Ramos (cell line): ENCODE results near the gene DUT.

Experiments used
- in situ Hi-C: fragments of 300-500 bp; cut with MboI; formaldehyde crosslinking; loops from one replicate; pipeline ENCODE4 v1.14.3; 2022; ENCODE audit warnings: low sequenced_read_pairs; ENCODE audit not compliant: unreplicated experiment

Gene DUT

DNA sequence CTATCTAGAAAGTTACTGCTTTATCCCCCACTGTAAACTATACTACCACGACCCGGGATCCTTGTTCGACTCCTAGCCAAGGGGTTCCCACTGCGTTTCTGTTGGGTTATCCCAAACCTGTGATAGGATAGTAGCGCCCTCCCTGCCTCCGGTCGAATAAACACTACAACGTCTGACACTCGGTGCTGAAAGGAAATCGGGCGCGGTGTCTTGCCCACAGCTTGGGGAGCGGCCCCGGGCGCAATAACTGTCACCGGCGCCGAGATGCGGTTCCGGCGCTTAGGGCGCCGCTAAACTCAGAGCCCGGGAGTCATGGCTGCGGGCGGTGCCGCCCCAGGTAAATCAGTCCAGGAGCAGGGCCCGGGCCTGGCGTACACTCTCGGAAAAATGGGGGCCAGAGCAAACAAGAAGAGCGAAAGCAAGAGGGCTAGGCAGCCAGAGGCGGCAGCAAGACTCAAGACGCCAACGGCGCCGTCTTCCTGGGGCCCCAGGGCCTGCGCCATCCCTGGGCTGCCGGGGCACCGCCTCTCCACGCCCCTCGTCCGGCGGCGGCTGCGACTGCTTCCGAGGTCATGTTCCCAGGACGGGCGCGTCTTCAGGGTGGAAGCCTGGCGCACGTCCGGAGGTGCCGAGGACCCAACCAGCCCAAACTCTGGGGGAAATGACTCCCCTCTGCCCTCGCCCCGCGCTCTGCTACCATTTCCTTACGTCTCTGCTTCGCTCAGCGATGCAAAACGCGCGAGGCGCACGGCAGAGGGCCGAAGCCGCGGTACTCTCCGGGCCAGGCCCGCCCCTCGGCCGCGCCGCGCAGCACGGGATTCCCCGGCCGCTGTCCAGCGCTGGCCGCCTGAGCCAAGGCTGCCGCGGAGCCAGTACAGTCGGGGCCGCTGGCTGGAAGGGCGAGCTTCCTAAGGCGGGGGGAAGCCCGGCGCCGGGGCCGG, at the start of gene DUT:
TSS of gene DUT (plus strand) at position 575 of the 941 bp plus-strand sequence. CDS start at position 662, 87 bp downstream.
- in situ Hi-C loops: no loop called here

- in situ Hi-C loops: loop anchor here (25.0 kb wide), 1 partner anchor 1094 kb away; no protein-coding TSS in a partner anchor
Measured at GRCh38 chr15:48281674-48282073, 49.6 kb upstream of the DUT start.

DNA sequence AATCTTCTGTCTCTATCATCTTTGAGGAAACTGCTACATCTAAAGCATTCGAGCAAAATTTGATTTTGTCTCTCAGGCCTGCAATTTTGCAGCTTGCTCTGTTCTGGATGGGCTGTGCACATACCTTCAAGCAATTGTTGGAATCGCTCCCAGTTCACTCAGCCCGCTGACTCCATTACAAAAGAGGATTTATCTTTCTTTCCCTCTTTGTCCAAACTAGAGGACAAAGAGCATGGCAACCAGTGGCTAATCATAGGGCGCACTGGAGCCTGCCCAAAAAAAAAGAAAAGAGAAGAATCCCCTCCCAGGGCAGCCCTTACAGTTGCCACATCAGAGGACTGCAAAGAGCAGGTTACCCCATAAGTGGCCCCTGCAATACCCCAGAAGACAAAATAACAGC, 49.0 kb upstream of the DUT start:
- in situ Hi-C loops: loop anchor here (25.0 kb wide), 1 partner anchor 1095 kb away; no protein-coding TSS in a partner anchor

- in situ Hi-C loops: loop anchor here (25.0 kb wide), 1 partner anchor 1096 kb away; no protein-coding TSS in a partner anchor
Measured at GRCh38 chr15:48283396-48284145, 47.7 kb upstream of the DUT start.

DNA sequence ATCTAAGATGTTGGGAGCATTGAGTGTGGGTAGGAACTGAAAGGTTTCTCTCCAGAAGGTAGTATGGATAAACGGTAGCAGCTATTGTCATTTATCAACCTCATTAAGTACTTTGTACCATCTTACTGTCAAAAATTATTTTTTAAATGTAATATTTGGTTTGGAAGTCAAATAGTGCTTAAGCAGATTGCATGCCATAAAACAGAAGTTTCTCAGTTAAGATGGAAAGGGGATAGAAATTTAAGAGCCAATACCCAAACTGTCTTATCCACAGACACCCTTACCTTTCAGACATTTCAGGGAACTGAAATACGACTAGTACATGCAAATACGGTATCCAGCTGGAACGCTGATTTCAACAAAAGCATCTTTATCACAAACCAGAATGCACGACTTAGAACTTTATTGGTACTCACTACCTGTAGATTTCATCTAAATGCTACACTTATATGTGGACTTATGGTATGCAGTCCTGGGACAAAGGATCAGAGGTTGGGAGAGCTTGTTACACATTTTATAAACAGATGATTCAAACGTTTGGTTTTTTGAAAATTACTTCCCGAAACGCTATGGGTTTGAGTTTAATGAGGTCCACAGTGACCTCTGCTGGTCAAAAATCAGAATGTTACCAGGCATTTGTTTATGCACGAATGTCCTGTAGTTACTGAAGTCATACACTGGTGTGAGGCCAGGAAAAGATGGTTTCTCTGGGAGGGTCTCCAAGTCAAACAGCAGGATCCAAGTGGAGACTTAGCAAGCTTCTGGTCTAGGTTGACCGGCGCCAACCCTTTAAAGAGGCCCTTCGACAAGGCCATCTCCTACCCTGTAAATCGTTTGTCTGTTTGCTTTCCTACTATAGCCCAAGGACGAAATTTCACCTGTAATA, 45.7 kb upstream of the DUT start:
- in situ Hi-C loops: loop anchor here (25.0 kb wide), 1 partner anchor 1098 kb away; no protein-coding TSS in a partner anchor

DNA sequence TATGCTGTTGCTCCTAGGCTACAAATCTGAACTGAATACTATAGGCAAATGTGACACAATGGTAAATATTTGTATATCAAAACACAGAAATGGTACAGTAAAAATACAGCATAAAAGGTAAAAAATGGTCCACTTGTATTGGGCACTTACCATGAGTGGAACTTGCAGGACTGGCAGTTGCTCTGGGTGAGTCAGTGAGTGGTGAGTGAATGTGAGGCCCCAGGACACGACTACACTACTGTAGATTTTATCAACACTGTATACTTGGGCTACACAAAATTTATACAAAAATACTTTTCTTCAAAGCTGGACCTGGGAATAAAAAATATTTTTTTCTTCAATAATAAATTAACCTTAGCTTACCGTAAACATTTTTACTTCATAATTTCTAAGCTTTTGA, 41.6 kb upstream of the DUT start:
- in situ Hi-C loops: loop anchor here (25.0 kb wide), 1 partner anchor 1102 kb away; no protein-coding TSS in a partner anchor

- in situ Hi-C loops: loop anchor here (25.0 kb wide), 1 partner anchor 1105 kb away; no protein-coding TSS in a partner anchor
Measured at GRCh38 chr15:48292458-48292857, 38.8 kb upstream of the DUT start.

DNA sequence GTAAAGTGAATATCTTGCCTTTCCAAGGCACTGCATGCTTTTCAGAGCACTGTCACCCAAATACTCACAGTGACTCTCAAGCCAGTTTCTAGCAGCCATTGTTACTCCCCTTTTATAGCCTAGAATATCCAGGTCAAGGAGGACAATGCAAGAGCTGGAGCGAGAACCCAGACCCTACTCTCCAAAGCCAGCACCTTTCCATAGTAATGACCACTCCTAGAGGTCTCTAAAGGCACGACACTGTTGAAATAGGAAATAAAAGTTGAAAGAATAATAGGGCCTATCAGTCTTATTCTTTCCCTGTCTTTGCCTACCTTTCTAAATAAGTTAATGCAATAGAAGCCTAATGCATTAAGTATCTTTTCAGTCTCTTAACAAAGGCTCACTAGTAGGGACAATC, 33.6 kb upstream of the DUT start:
- in situ Hi-C loops: loop anchor here (25.0 kb wide), 1 partner anchor 1110 kb away; no protein-coding TSS in a partner anchor

DNA sequence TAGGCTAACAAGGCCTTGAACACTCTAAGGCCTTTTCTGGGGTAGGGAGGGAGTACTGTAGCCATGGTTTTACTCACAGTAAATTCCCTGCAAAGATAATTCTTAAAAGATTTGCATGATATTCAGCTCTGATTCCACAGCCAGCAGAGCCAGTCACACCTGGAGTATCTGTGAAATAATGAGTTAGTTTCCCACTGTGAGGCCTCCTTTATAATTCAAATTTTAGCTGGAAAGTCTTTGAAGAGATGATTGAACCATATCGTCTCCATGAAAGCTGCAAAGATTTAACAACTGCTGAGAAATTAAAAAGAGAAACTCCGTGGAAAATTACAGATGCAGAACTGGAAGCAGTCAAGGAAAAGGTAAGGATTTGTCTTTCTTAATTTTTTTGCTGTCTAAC, 32.3 kb upstream of the DUT start:
- in situ Hi-C loops: loop anchor here (25.0 kb wide), 1 partner anchor 1112 kb away; no protein-coding TSS in a partner anchor

DNA sequence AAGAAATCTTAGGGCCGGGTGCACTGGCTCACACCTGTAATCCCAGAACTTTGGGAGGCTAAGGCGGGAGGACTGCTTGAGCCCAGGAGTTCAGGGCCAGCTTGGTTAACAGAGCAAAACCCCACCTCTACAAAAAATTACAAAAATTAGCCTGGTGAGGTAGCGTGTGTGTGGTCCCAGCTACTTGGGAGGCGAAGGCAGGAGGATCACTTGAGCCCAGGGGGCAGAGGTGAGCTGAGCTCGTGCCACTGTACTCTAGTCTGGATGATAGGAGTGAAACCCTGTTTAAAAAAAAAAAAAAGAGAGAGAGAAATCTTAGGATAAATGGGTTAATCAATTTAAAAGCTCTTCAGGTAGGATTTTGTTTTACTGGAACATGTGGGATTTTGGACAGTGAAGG, 31.2 kb upstream of the DUT start:
- in situ Hi-C loops: no loop called here

DNA sequence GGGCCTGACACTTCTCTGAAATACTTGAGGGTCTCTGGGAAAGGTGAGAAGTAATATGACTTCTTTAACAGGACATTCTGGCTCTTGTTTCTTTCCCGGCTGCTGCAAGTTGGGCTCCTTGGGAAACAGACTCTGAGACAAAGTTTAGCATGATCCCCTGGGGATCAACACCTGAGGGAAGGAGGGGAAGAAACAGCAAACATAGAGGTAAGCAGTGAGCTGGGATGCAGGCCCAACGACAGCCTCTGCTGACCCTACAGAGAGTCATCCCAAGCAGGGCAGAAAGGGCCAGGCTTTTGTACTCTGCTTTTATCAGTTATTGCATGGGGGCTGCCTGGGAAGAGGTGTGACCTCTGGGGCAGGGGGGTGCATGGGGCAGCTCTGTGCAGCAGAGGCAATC, 26.8 kb upstream of the DUT start:
- in situ Hi-C loops: no loop called here

GRCh38 chr15:48306639-48307038, 24.6 kb upstream of the DUT start:
- in situ Hi-C loops: no loop called here

DNA sequence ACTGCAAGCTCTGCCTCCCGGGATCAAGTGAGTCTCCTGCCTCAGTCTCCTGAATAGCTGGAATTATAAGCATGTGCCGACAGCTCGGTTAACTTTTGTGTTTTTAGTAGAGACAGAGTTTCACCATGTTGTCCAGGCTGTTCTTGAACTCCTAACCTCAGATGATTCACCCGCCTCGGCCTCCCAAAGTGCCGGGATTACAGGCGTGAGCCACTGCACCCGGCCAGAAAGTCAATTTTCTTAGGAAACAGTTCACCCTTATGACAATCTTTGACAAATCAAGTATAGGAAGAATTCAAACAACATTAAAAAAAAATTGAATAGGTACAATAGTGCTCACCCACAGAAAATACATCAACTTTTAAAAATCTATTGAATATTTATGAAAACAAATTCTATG, 23.6 kb upstream of the DUT start:
- in situ Hi-C loops: no loop called here

DNA sequence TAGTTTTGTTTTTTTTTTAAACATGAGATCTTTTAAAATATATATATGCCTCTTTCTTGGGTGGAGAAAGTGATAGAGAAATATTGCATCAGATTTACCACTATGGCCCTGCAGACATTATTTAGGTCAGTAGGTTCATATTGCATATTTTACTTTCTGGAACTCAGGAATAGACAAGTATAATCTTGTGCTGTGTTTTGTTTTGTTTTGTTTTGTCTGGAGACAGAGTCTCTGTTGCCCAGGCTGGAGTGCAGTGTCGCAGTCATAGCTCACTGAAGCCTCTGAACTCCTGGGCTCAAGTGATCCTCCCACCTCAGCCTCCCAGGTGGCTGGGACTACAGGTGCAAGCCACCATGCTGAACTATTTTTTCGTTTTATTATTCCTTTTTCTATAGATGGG, 21.5 kb upstream of the DUT start:
- in situ Hi-C loops: no loop called here

GRCh38 chr15:48313216-48313615, 18.0 kb upstream of the DUT start:
- in situ Hi-C loops: no loop called here

DNA sequence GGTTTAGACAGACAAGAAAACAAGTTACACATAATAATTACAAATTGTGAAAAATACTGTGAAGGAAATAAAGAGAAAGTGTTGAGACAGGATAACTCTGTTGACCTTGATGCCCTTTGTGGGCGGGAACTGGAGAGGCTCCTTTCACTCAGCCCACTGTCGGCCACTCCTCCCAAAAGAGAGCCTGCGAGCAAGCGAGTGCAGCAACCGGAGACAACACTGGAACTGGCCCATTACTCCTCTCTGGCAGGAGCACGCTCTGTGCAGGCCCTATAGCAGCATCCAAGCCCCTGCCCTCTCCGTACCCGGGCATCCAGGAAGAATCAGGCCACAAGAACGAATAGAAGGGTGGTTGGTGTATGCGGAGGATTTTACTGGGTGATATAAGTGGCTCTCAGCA, 16.2 kb upstream of the DUT start:
- in situ Hi-C loops: no loop called here

DNA sequence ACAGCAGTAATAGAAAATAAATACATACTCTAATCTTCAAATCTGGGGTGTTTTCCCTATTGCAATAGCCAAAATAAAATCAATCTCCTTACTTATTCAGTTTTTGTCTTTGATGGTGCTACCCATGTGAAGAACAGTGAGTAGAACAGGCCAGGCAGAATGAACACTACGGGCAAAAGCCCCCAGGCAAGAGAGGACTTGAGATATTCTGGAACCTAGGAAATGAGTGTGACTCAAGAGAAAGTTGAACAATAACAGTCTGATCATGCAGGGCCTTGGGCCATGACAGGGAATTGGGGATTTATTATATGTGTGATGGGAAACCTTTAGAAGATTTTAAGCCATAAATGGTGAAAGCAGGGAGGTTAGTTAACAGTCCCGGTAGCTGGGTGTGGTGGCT, 14.0 kb upstream of the DUT start:
- in situ Hi-C loops: no loop called here

DNA sequence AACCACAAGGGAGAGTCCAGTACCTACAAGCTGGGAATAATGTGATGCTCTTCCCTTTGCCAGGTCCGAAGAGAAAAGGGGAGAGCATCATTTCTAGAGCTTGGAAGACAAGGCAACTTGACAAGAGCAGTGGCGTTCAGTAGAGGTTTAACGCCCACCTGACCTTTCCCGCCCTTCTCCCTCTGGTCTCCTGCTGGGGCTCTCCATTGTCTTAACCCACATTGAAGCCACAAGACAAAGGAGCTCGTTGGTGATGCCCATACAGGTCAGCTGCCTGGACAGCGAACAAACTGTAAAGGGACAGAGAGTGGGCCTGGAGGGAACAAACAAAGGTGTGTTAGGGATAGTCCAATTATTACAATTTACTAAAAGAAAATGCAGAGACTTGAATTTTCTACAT, 13.1 kb upstream of the DUT start:
- in situ Hi-C loops: no loop called here

DNA sequence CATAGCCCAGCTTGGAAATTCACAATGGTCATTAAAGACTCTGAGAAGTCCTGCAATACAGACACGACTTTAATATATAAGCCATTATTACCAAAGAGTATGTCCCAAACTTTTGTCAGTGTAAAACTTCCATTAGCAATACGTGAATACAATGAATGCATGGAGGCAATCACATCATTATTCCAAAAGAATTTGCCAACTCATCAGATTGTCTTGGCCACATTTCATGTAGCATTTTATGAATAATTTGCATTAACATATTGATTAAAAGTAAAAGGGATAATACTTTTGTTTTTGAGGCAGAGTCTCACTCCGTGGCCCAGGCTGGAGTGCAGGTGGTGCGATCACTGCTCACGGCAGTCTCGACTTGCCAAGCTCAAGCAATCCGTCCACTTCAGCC, 7.9 kb upstream of the DUT start:
- in situ Hi-C loops: no loop called here

- in situ Hi-C loops: no loop called here
Measured at GRCh38 chr15:48324949-48325348, 6.3 kb upstream of the DUT start.
